ENCODE measurements around the gene CBLC.
A peak's percentile ranks its signal among the peaks of the same experiment; 100 is the strongest.

Gene CBLC

GRCh38 chr19:44734357-44734756, 43.3 kb upstream of the CBLC start:
- H3K4me3 ChIP-seq (ENCODE audit: low read depth, low read length) = no peak overlapping the region
- TF ChIP-seq CTCF (IDR thresholded peaks at IDR 0.05; ENCODE audit: insufficient read depth, low read depth, low read length, missing control alignments) = no peak
- no peak for DNase-seq (ENCODE audit: low read depth)

GRCh38 chr19:44735011-44735410, 42.7 kb upstream of the CBLC start:
- no peak overlapping the region for H3K4me3 ChIP-seq (ENCODE audit: low read depth, low read length)
- TF ChIP-seq CTCF (IDR thresholded peaks at IDR 0.05; ENCODE audit: insufficient read depth, low read depth, low read length, missing control alignments) = no peak

GRCh38 chr19:44737238-44738071, 40.2 kb upstream of the CBLC start:
- no peak for TF ChIP-seq CTCF (IDR thresholded peaks at IDR 0.05; ENCODE audit: insufficient read depth, low read depth, low read length, missing control alignments)
- H3K4me3 ChIP-seq (ENCODE audit: low read depth, low read length) = no peak overlapping the region
- peak; percentile 65 for DNase-seq (ENCODE audit: low read depth)

More at GRCh38 chr19:44735011-44735410, 42.7 kb upstream of the CBLC start:
- no peak for DNase-seq (ENCODE audit: low read depth)

- TF ChIP-seq CTCF (IDR thresholded peaks at IDR 0.05; ENCODE audit: insufficient read depth, low read depth, low read length, missing control alignments) = no peak
These were observed 39.6 kb upstream of the CBLC start for GRCh38 chr19:44738136-44738535.

GRCh38 chr19:44738603-44739558, 38.8 kb upstream of the CBLC start:
- DNase-seq (ENCODE audit: low read depth) = peak; percentile 40
- no peak for TF ChIP-seq CTCF (IDR thresholded peaks at IDR 0.05; ENCODE audit: insufficient read depth, low read depth, low read length, missing control alignments)
- no peak overlapping the region for H3K4me3 ChIP-seq (ENCODE audit: low read depth, low read length)

More at GRCh38 chr19:44738136-44738535, 39.6 kb upstream of the CBLC start:
- DNase-seq (ENCODE audit: low read depth) = no peak
- no peak overlapping the region for H3K4me3 ChIP-seq (ENCODE audit: low read depth, low read length)

- H3K4me3 ChIP-seq (ENCODE audit: low read depth, low read length) = no peak overlapping the region
- peak; percentile 39 for DNase-seq (ENCODE audit: low read depth)
- peak; percentile 7 for TF ChIP-seq CTCF (IDR thresholded peaks at IDR 0.05; ENCODE audit: insufficient read depth, low read depth, low read length, missing control alignments)
These were observed 37.3 kb upstream of the CBLC start for GRCh38 chr19:44740351-44740824.

All from GM12865 (cell line).